ENCODE data around the gene TOLLIP. TPM values are rescaled to one million over a fixed set of nuclear protein-coding genes. Genes with fewer than 3 reads are reported as not detected.

The TOLLIP gene
- total RNA-seq, 2 donors from 2014 or later, result 51.1 to 63.9 TPM

DNA sequence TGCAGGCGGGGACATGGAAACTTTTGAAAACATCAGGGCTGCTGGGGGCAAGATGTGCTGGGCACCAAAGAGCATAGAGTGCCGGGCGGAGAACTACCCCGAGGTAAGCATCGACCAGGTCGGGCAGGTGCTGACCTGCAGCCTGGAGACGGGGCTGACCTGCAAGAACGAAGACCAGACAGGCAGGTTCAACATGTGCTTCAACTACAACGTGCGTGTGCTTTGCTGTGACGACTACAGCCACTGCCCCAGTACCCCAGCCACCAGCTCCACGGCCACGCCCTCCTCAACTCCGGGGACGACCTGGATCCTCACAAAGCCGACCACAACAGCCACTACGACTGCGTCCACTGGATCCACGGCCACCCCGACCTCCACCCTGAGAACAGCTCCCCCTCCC lies 67.1 kb downstream of the TOLLIP start:
- Histone ChIP-seq H3K4me1 (no peaks in the 10 kb centered on the region), H3K9me3 (no peaks in the 10 kb centered on the region), H3K4me3 (no peak overlapping the region), H3K27ac (no peak overlapping the region), H3K27me3 (no peaks in the 10 kb centered on the region), H3K36me3 (replicated peaks in 1 of 2; ENCODE audit: insufficient read depth in 1 of 2, low read depth in 2 of 2) (no peaks in the 10 kb centered on the region)
- no peak for TF ChIP-seq POLR2A (IDR thresholded peaks at IDR 0.05)
- no peak for TF ChIP-seq CTCF (IDR thresholded peaks at IDR 0.05)
- 91 to 92% methylated on average over 17 of the region's 20 CpGs for WGBS, 2 donors
- DNase-seq (no peak), ATAC-seq (no peak)
- intact Hi-C loops (cut with DNase I), result no loop called here

- WGBS, 2 donors, result 90 to 94% methylated on average over 9 to 20 of the region's 20 CpGs
- ATAC-seq, result no peak
- intact Hi-C loops (cut with DNase I), result no loop called here
Observed at GRCh38 chr11:1241706-1242105, 67.7 kb downstream of the TOLLIP start.

DNA sequence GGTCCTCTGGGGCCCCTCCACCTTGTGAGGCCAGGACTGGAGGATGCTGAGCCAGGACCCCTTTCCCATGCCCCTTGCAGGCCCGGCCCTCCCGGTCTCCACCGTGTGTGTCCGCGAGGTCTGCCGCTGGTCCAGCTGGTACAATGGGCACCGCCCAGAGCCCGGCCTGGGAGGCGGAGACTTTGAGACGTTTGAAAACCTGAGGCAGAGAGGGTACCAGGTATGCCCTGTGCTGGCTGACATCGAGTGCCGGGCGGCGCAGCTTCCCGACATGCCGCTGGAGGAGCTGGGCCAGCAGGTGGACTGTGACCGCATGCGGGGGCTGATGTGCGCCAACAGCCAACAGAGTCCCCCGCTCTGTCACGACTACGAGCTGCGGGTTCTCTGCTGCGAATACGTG lies 68.7 kb downstream of the TOLLIP start:
- no peaks in the 10 kb centered on the region for H3K27me3 ChIP-seq
- H3K9me3 ChIP-seq, result no peaks in the 10 kb centered on the region
- H3K27ac ChIP-seq, result no peak overlapping the region
- H3K36me3 ChIP-seq (replicated peaks in 1 of 2; ENCODE audit: insufficient read depth in 1 of 2, low read depth in 2 of 2), result no peaks in the 10 kb centered on the region
- intact Hi-C loops (cut with DNase I), result no loop called here
- ATAC-seq, result no peak
- H3K4me1 ChIP-seq, result no peaks in the 10 kb centered on the region
- no peak overlapping the region for H3K4me3 ChIP-seq
- no peak for DNase-seq
- TF ChIP-seq POLR2A (IDR thresholded peaks at IDR 0.05) (no peak), CTCF (IDR thresholded peaks at IDR 0.05) (no peak)
- WGBS, 2 donors, result 92% methylated on average over 20 of the region's 25 CpGs; no CpG with 5 or more reads in 1 of the 2 donors

More at GRCh38 chr11:1241706-1242105, 67.7 kb downstream of the TOLLIP start:
- Histone ChIP-seq H3K27ac (no peak overlapping the region), H3K27me3 (no peaks in the 10 kb centered on the region), H3K36me3 (replicated peaks in 1 of 2; ENCODE audit: insufficient read depth in 1 of 2, low read depth in 2 of 2) (no peaks in the 10 kb centered on the region), H3K4me1 (no peaks in the 10 kb centered on the region), H3K4me3 (no peak overlapping the region), H3K9me3 (no peaks in the 10 kb centered on the region)
- TF ChIP-seq CTCF (IDR thresholded peaks at IDR 0.05) (no peak), POLR2A (IDR thresholded peaks at IDR 0.05) (no peak)
- DNase-seq, result no peak

- Histone ChIP-seq H3K4me3 (no peak overlapping the region), H3K4me1 (no peaks in the 10 kb centered on the region), H3K27ac (no peak overlapping the region), H3K27me3 (no peaks in the 10 kb centered on the region), H3K36me3 (replicated peaks in 1 of 2; ENCODE audit: insufficient read depth in 1 of 2, low read depth in 2 of 2) (no peaks in the 10 kb centered on the region), H3K9me3 (no peaks in the 10 kb centered on the region)
- WGBS, 2 donors, result 88 to 100% methylated on average over 4 to 23 of the region's 23 CpGs
- no peak for DNase-seq
- intact Hi-C loops (cut with DNase I), result no loop called here
- ATAC-seq, result no peak
- TF ChIP-seq POLR2A (IDR thresholded peaks at IDR 0.05), result no peak
- no peak for TF ChIP-seq CTCF (IDR thresholded peaks at IDR 0.05)
Observed at GRCh38 chr11:1239596-1240205, 69.7 kb downstream of the TOLLIP start.

All from body of pancreas (tissue), 4 donors.